ENCODE data around the gene LAMA1.

Gene LAMA1

DNA sequence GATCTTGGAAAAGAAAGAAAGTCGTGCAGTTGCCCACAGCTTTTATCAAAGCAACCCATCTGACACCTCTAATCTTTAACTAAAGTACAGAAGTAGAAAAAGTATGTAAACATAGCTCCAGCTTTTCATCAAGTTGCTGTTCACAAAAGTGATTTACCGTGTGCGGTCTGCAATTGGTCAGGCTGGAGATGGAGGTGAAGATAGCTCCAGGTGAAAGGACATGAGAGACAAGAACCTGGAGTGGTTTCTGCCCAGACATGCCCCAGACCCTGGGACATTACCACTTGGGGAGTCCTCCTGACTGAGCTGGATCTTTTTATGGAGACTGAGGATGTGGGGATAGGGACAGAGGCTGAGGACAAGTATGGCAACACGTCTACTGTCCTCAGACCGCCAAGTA, 82.7 kb downstream of the LAMA1 start:
- TF ChIP-seq, protein P1, sequence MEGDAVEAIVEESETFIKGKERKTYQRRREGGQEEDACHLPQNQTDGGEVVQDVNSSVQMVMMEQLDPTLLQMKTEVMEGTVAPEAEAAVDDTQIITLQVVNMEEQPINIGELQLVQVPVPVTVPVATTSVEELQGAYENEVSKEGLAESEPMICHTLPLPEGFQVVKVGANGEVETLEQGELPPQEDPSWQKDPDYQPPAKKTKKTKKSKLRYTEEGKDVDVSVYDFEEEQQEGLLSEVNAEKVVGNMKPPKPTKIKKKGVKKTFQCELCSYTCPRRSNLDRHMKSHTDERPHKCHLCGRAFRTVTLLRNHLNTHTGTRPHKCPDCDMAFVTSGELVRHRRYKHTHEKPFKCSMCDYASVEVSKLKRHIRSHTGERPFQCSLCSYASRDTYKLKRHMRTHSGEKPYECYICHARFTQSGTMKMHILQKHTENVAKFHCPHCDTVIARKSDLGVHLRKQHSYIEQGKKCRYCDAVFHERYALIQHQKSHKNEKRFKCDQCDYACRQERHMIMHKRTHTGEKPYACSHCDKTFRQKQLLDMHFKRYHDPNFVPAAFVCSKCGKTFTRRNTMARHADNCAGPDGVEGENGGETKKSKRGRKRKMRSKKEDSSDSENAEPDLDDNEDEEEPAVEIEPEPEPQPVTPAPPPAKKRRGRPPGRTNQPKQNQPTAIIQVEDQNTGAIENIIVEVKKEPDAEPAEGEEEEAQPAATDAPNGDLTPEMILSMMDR (IDR thresholded peaks at IDR 0.05; ENCODE audit: extremely low read depth, missing control alignments): no peak
- DNase-seq (ENCODE audit: low spot score): no peak

DNA sequence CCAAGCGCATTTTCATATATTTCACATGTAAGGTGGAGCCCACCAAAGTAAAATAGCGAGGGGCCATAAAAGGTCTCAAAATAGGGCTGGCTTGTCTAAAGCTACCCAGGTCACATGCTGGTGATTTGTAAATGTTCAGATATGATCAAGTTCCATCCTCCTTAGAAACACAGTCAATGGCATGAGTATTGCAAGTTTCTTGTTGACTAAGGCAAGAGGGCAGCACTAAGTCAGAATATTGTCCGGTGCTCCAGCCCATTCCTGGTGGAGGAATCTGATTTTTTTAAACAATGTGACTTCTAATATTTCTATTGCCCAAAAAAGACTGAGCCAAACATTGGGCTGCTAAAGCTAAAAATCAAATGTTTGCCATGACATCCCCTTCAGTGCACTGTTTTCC, 85.1 kb downstream of the LAMA1 start:
- TF ChIP-seq, protein P1 (IDR thresholded peaks at IDR 0.05; ENCODE audit: extremely low read depth, missing control alignments): no peak
- no peak for DNase-seq (ENCODE audit: low spot score)

DNA sequence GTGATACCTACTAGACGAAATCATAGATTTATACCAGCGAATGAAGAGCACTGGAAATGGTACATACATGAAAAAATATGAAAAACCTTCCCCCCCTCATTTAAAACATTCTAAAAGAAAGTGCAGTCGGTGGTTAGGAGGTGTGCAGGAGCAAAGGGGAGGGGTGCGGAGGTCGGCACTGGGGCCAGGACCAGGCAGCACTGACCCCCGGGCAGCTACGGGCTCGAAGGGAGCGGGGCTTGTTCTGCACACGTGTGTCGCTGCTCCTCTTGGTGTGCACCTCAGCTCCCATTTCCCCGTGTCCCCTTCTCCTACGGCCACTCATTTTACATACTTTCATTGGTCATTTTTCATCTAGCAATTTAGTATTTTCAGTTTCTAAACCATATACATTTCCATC, 89.0 kb downstream of the LAMA1 start:
- no peak for DNase-seq (ENCODE audit: low spot score)
- TF ChIP-seq, protein P1 (IDR thresholded peaks at IDR 0.05; ENCODE audit: extremely low read depth, missing control alignments): no peak

DNA sequence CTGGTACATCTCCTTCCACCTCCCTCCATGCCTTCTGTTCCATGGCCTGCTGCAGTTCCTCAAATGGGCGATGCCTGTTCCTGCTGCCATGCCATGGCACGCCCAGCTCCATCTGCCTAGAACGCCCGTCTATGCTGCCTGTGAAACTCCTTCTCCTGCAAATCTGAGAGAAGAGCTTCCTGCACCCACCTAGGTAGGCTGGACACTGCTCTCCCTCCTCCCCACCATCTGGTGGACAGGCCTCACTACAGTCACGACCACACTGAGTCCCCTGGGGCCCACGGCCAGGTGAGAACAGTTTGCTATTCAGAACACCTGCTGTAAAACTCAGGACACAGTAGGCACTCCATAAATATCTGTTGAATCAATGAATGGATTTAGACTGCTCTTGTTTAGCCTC, 92.4 kb downstream of the LAMA1 start:
- DNase-seq (ENCODE audit: low spot score): no peak
- TF ChIP-seq, protein P1 (IDR thresholded peaks at IDR 0.05; ENCODE audit: extremely low read depth, missing control alignments): no peak

DNA sequence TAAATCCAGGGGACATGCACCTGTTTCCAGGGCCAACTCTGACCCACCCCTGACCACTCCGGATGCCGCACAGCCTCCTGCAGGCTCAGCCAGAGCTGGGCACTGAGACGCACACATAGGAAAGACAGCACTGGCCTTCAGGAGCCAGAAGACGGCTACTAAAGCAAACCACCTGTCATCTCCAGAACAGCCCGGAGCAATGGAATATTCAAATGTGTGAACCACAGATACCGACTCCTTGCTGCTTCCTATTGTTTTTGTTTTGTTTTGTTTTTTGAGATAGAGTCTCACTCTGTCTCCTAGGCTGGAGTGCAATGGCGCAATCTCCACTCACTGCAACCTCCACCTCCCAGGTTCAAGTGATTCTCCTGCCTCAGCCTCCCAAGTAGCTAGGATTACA, 94.0 kb downstream of the LAMA1 start:
- DNase-seq (ENCODE audit: low spot score): no peak
- TF ChIP-seq, protein P1 (IDR thresholded peaks at IDR 0.05; ENCODE audit: extremely low read depth, missing control alignments): no peak

DNA sequence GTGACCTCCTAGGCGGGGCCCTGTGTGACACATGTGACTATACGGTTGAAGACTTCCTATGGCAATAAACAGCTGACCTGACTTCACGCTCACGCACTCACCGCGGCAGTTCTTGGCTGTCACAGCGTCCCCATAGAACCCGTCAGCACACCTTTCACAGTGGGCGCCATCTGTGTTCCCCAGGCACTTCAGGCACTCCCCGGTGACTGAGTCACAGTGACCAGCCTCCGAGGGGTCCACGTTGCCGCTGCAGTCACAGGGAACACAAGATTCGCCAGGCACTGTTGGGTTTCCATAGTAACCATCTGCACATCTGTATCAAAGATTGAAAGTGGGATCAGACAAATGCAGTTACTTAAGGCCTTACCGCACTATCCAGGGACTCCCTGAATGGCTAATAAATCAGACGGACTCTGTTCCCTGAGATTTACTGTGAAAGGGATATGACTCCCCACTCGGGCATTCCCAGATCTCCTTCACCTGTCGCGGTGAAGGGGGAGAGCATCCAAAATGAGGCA, 94.5 kb downstream of the LAMA1 start:
- no peak for DNase-seq (ENCODE audit: low spot score)

DNA sequence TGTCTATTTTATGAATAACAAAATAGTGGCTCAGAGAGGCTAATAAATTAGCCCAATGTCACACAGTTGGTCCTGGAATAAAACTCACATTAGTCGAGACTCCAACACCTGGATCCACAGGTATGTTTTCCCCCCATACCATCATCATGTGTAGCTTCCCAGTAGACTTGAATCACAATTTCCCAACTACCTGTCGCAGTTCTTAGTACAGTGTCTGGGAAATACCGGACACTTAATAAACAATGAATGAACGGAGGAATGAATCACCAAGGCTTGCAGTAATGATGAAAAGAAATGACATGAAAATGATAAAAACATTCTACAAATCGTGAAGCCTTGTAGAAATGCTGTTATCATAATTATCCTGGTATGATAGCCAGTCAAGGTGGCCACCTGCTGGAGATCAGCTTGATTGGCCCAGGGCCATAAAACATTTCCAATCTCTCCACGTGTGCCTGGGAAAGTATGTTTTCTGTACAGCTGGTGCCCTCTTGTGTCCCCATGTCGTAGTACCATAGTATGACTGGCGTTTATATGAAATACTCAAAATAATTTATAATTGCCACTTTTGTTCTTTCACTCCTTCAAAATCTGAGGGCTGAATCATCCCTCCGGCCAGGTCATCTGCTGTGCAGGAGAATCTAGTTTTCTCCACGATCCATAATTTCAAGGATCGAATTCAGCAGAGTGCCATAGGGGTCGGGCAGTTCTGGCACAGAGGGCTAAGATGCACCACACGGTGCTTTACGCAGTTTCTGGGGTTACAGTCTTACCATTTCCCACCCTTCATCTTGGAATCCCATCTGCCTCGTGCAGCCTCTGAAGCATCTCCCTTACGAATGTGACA, 95.4 kb downstream of the LAMA1 start:
- TF ChIP-seq, protein P1 (IDR thresholded peaks at IDR 0.05; ENCODE audit: extremely low read depth, missing control alignments): no peak
- DNase-seq (ENCODE audit: low spot score): no peak

More for the DNA sequence above, 94.5 kb downstream of the LAMA1 start:
- TF ChIP-seq, protein P1 (IDR thresholded peaks at IDR 0.05; ENCODE audit: extremely low read depth, missing control alignments): no peak
